Lower leg skin (tissue), 3 donors: ENCODE results near the gene KHDC1L.

ENCODE experiments used
- POLR2A ChIP-seq, 2 donors: fragments of 450-650 bp; IDR thresholded peaks; one replicate each; pipeline ENCODE4 v1.6.1; 2016 to 2017; ENCODE audit warnings: antibody characterized with exemption in 2 of 2, mild to moderate bottlenecking in 1 of 2, moderate library complexity in 1 of 2
- TF ChIP-seq, protein P1 (sequence below), 3 donors: fragments of 450-650 bp; IDR thresholded peaks; one replicate each; pipeline ENCODE4 v1.5.1; 2016; ENCODE audit warnings: antibody characterized with exemption in 3 of 3, mild to moderate bottlenecking in 3 of 3, moderate library complexity in 2 of 3

DNA sequence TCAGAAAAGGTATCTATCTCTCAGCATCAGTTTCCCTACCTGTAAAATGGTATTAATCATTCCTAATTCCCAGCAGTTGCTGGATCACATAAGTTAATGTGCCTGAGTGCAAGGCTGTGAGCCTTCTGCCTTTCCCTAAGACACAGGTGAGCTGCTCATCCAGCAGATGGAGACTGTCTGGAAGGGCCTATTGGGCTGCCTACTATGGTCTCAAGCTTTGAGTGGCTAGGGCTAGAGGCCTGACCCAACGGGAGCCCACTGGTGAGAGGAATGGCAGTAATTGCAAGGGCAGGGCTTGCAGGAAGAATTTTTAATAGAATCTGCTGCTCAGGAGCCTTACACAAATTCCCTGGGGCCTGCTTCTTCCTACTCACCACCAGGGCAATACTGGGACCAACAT lies 33.4 kb upstream of the KHDC1L start:
- TF ChIP-seq, protein P1, sequence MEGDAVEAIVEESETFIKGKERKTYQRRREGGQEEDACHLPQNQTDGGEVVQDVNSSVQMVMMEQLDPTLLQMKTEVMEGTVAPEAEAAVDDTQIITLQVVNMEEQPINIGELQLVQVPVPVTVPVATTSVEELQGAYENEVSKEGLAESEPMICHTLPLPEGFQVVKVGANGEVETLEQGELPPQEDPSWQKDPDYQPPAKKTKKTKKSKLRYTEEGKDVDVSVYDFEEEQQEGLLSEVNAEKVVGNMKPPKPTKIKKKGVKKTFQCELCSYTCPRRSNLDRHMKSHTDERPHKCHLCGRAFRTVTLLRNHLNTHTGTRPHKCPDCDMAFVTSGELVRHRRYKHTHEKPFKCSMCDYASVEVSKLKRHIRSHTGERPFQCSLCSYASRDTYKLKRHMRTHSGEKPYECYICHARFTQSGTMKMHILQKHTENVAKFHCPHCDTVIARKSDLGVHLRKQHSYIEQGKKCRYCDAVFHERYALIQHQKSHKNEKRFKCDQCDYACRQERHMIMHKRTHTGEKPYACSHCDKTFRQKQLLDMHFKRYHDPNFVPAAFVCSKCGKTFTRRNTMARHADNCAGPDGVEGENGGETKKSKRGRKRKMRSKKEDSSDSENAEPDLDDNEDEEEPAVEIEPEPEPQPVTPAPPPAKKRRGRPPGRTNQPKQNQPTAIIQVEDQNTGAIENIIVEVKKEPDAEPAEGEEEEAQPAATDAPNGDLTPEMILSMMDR (IDR thresholded peaks at IDR 0.05) = no peak
- TF ChIP-seq POLR2A (IDR thresholded peaks at IDR 0.05) = no peak
